Suprapubic skin (tissue), 4 donors: ENCODE data around the gene SMARCC1. TPM values are rescaled to one million over a fixed set of nuclear protein-coding genes. Genes with fewer than 3 reads are reported as not detected.

Source experiments
- DNase-seq, 2 donors: peaks; one replicate each; pipeline ENCODE4 v3.0.0-alpha.2; 2019; ENCODE audit warnings: low spot score in 2 of 2
- H3K27ac ChIP-seq: fragments of 200-600 bp; sonication (generic); one replicate; pipeline ENCODE4 v1.5.1; 2019
- H3K27me3 ChIP-seq: fragments of 200-600 bp; sonication (generic); one replicate; pipeline ENCODE4 v1.5.1; 2019
- H3K36me3 ChIP-seq: fragments of 200-600 bp; sonication (generic); one replicate; pipeline ENCODE4 v1.5.1; 2019
- H3K4me1 ChIP-seq: fragments of 200-600 bp; sonication (generic); one replicate; pipeline ENCODE4 v1.5.1; 2019
- H3K4me3 ChIP-seq: fragments of 200-600 bp; sonication (generic); one replicate; pipeline ENCODE4 v1.5.1; 2019; ENCODE audit warnings: mild to moderate bottlenecking
- H3K9me3 ChIP-seq: fragments of 200-600 bp; sonication (generic); one replicate; pipeline ENCODE4 v1.5.1; 2019
- CTCF ChIP-seq, 2 donors: fragments of 200-600 bp in 1 of 2; fragments of 450-650 bp in 1 of 2; sonication (generic) in 1 of 2; IDR thresholded peaks; one replicate each; pipeline ENCODE4 v1.5.1; 2016 to 2019; ENCODE audit warnings: antibody characterized with exemption in 2 of 2, mild to moderate bottlenecking in 1 of 2, moderate library complexity in 1 of 2
- EP300 ChIP-seq: sonication (generic); formaldehyde crosslinking; IDR thresholded peaks from one replicate; pipeline ENCODE4 v1.6.1; 2017; ENCODE audit warnings: antibody characterized with exemption
- POLR2A ChIP-seq, 2 donors: fragments of 450-650 bp; IDR thresholded peaks; one replicate each; pipeline ENCODE4 v1.6.1; 2017; ENCODE audit warnings: antibody characterized with exemption in 2 of 2, mild to moderate bottlenecking in 2 of 2, moderate library complexity in 2 of 2
- POLR2AphosphoS5 ChIP-seq, 3 donors: sonication (generic); formaldehyde crosslinking; IDR thresholded peaks; one replicate each; pipeline ENCODE4 v1.6.1; 2017; ENCODE audit warnings: antibody characterized with exemption in 3 of 3
- WGBS: methylation state at CpG from one replicate; pipeline ENCODE4 v1.1.5; 2018; 5-methylcytosine and 5-hydroxymethylcytosine counted together
- total RNA-seq, 4 donors: library from RNA; depleted of rRNA; stranded (reverse); fragments of >200 nt; gene quantifications; one replicate each; pipeline ENCODE4 v1.1.0, GENCODE V29; 2016

The SMARCC1 gene
- total RNA-seq, 4 donors from 2014 or later, result 41.0 to 75.5 (median 58.1) TPM

- no peaks in the 10 kb centered on the region for H3K9me3 ChIP-seq
- no peak for DNase-seq
- no peaks in the 10 kb centered on the region for H3K27me3 ChIP-seq
- no peaks in the 10 kb centered on the region for H3K4me1 ChIP-seq
- peaks cover 76% of the 10 kb centered on the region for H3K36me3 ChIP-seq
- H3K4me3 ChIP-seq, result no peak overlapping the region
- TF ChIP-seq POLR2AphosphoS5 (IDR thresholded peaks at IDR 0.05) (no peak), POLR2A (IDR thresholded peaks at IDR 0.05) (no peak), EP300 (no peak), CTCF (IDR thresholded peaks at IDR 0.05) (no peak)
- H3K27ac ChIP-seq, result no peak overlapping the region
Observed at GRCh38 chr3:47692158-47692557, 89.5 kb downstream of the SMARCC1 start.

- Histone ChIP-seq H3K27ac (no peak overlapping the region), H3K36me3 (peaks cover 80% of the 10 kb centered on the region), H3K4me1 (no peaks in the 10 kb centered on the region), H3K27me3 (no peaks in the 10 kb centered on the region), H3K9me3 (no peaks in the 10 kb centered on the region), H3K4me3 (no peak overlapping the region)
- TF ChIP-seq POLR2A (IDR thresholded peaks at IDR 0.05) (no peak), CTCF (IDR thresholded peaks at IDR 0.05) (no peak), POLR2AphosphoS5 (IDR thresholded peaks at IDR 0.05) (no peak), EP300 (no peak)
- no peak for DNase-seq
- 95% methylated on average over 6 of the region's 6 CpGs for WGBS
Observed at GRCh38 chr3:47688488-47688887, 93.2 kb downstream of the SMARCC1 start.

GRCh38 chr3:47685037-47685436 is 96.7 kb downstream of the SMARCC1 start:
- Histone ChIP-seq H3K27ac (no peak overlapping the region), H3K27me3 (no peaks in the 10 kb centered on the region), H3K4me3 (no peak overlapping the region), H3K4me1 (no peaks in the 10 kb centered on the region), H3K9me3 (no peaks in the 10 kb centered on the region), H3K36me3 (peaks cover 68% of the 10 kb centered on the region)
- no peak for TF ChIP-seq CTCF (IDR thresholded peaks at IDR 0.05)
- TF ChIP-seq POLR2A (IDR thresholded peaks at IDR 0.05), result no peak
- no peak for TF ChIP-seq EP300
- no peak for TF ChIP-seq POLR2AphosphoS5 (IDR thresholded peaks at IDR 0.05)
- DNase-seq, result no peak
- WGBS, result 90% methylated on average over 5 of the region's 5 CpGs

DNA sequence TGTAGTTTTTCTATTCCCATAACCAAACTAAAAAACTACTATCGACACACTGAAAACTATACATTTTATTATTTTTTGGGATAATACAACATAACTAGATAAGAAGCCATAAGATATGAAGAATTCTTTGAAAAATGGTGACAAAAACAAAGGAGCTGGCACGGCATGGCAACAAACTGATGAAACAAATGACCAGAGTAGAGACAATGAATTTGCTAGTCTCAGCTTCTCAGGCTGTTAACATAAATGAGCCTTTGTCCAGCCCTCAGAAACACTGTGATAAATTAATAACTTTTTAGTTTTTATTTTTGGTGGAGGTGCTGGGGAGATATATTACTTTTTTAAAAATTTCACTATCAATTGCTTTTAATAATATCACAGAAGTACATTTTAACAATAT is 100.7 kb downstream of the SMARCC1 start:
- 95% methylated on average over 2 of the region's 2 CpGs for WGBS
- no peak for DNase-seq
- H3K36me3 ChIP-seq, result peaks cover 76% of the 10 kb centered on the region
- TF ChIP-seq POLR2AphosphoS5 (IDR thresholded peaks at IDR 0.05), result no peak
- no peak for TF ChIP-seq CTCF (IDR thresholded peaks at IDR 0.05)
- no peak for TF ChIP-seq EP300
- no peak for TF ChIP-seq POLR2A (IDR thresholded peaks at IDR 0.05)
- H3K4me3 ChIP-seq, result no peak overlapping the region
- no peak overlapping the region for H3K27ac ChIP-seq
- H3K9me3 ChIP-seq, result no peaks in the 10 kb centered on the region
- H3K27me3 ChIP-seq, result no peaks in the 10 kb centered on the region
- no peaks in the 10 kb centered on the region for H3K4me1 ChIP-seq

GRCh38 chr3:47678446-47679338 is 103.0 kb downstream of the SMARCC1 start:
- 88% methylated on average over 6 of the region's 6 CpGs for WGBS
- no peak overlapping the region for H3K4me3 ChIP-seq
- H3K27ac ChIP-seq, result no peak overlapping the region
- TF ChIP-seq POLR2AphosphoS5 (IDR thresholded peaks at IDR 0.05), result no peak
- TF ChIP-seq EP300, result no peak
- TF ChIP-seq POLR2A (IDR thresholded peaks at IDR 0.05), result no peak
- TF ChIP-seq CTCF (IDR thresholded peaks at IDR 0.05), result no peak
- peaks cover 80% of the 10 kb centered on the region for H3K36me3 ChIP-seq
- no peaks in the 10 kb centered on the region for H3K4me1 ChIP-seq
- H3K9me3 ChIP-seq, result no peaks in the 10 kb centered on the region
- H3K27me3 ChIP-seq, result no peaks in the 10 kb centered on the region
- no peak for DNase-seq
